Gastrocnemius medialis (tissue), 4 donors: ENCODE measurements around the gene RXRB.
A peak's percentile ranks its signal among the peaks of the same experiment; 100 is the strongest.

Source experiments
- CTCF ChIP-seq, 5 experiments: fragments of 450-650 bp in 3 of 5; fragments of 200-600 bp in 2 of 5; sonication (generic) in 2 of 5; IDR thresholded peaks in 4 of 5; conservative IDR thresholded peaks in 1 of 5; 1 replicate in 4 of 5; 2 replicates in 1 of 5; pipeline ENCODE4 v1.5.1; 2016 to 2019; ENCODE audit warnings: antibody characterized with exemption in 5 of 5, mild to moderate bottlenecking in 3 of 5, moderate library complexity in 3 of 5
- POLR2A ChIP-seq, 2 donors: fragments of 450-650 bp; IDR thresholded peaks; one replicate each; pipeline ENCODE4 v1.6.1; 2017; ENCODE audit warnings: antibody characterized with exemption in 2 of 2, mild to moderate bottlenecking in 2 of 2, moderate library complexity in 2 of 2

- TF ChIP-seq CTCF (IDR thresholded peaks at IDR 0.05 in 4 of 5, conservative IDR thresholded peaks at IDR 0.05 in 1 of 5) (peak; percentile 38 to 76 (median 62)), POLR2A (IDR thresholded peaks at IDR 0.05) (no peak)
Observed at GRCh38 chr6:33197431-33198048, 2.9 kb downstream of the RXRB start.
